Measurements from ENCODE around the gene ZBTB37. TPM values are rescaled to one million over a fixed set of nuclear protein-coding genes. Genes with fewer than 3 reads are reported as not detected.
"Not testable (repeated sequence)": the region's sequence is repeated elsewhere in the genome, so short reads cannot be mapped to it uniquely, and the experiment has no call there.

Gene ZBTB37
- total RNA-seq, 2 experiments from 2014 or later: 9.5 to 13.3 TPM

DNA sequence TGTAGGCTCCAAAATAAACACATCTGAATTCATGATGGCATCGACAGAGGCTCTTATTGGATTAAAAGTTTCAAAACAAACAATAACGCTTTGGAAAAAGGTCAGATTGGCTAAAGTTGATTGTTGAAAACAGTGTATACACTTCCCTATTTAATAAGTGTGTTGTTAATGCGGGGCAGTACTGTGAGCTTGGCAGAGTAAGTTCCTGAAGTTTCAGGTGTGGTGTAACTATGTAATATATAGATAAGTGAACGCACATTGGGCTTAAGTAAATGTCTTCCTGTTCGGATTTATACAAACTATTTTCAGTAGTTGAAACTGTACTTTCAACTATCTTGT is 810 bp downstream of the ZBTB37 start:
- Mint-ChIP-seq H3K27ac (peak overlapping the region; percentile 95), H3K9me3 (ENCODE audit: low read depth) (no peaks in the 10 kb centered on the region), H3K4me1 (peaks cover 62% of the 10 kb centered on the region), H3K36me3 (peaks cover 55% of the 10 kb centered on the region), H3K27me3 (no peaks in the 10 kb centered on the region), H3K4me3 (peak overlapping the region; percentile 89)
- CTCF ChIA-PET: interaction anchor here (1.0 to 1.7 kb wide), 4 partner anchors 45 to 438 kb away, joined by 3 to 7 read pairs (median 4); partner anchors contain the start of gene DARS2
- ATAC-seq (no peak), DNase-seq (no peak)

DNA sequence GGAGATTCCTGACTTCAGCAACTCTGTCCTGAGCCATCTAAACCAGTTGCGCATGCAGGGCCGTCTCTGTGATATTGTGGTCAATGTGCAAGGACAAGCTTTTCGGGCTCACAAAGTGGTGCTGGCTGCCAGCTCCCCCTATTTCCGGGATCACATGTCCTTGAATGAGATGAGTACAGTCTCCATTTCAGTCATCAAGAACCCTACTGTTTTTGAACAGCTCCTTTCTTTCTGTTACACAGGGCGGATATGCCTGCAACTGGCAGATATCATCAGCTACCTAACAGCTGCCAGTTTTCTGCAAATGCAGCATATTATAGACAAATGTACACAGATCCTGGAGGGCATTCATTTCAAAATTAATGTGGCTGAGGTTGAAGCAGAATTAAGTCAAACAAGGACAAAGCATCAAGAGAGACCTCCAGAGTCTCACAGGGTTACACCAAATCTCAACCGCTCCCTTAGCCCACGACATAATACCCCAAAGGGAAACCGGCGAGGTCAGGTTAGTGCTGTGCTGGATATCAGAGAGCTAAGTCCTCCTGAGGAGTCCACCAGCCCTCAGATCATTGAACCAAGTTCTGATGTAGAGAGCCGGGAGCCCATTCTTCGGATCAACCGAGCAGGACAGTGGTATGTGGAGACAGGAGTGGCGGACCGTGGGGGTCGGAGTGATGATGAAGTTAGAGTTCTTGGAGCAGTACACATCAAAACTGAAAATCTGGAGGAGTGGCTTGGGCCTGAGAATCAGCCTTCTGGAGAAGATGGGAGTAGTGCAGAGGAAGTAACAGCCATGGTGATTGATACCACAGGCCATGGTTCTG is 2.3 kb downstream of the ZBTB37 start:
- Mint-ChIP-seq H3K27ac (peak overlapping the region; percentile 95), H3K4me3 (peak overlapping the region; percentile 89), H3K9me3 (ENCODE audit: low read depth) (no peaks in the 10 kb centered on the region), H3K27me3 (no peaks in the 10 kb centered on the region), H3K4me1 (peaks cover 50% of the 10 kb centered on the region), H3K36me3 (peaks cover 45% of the 10 kb centered on the region)
- peak; percentile 82 for DNase-seq
- peak; percentile 8 for ATAC-seq
- CTCF ChIA-PET: interaction anchor here (0.6 to 1.7 kb wide), 4 partner anchors 10 to 285 kb away, joined by 3 to 7 read pairs (median 3); partner anchors contain the start of genes CENPL and DARS2

DNA sequence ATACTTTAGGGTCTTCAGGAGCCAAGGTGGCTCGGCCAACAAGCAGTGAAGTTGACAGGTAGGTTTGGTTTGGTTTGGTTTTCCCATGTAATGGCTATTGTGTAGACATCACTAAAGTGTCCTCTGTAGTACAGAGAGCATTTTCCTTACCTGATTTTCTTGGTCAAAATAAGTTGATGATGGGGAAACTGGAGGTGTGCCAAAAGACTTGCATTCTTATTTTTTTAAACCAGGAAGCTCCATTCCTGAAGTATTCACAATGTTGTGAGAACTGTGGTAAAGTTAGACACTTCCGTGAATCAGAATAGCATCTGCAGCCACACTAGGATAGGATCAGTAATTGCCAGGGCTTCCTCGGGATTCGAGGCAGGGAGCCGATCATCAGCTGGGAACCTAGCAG is 2.9 kb downstream of the ZBTB37 start:
- H3K9me3 Mint-ChIP-seq (ENCODE audit: low read depth): no peaks in the 10 kb centered on the region
- H3K27ac Mint-ChIP-seq: peak overlapping the region; percentile 95
- CTCF ChIA-PET: interaction anchor here (1.6 kb wide), 1 partner anchor 11 kb away, joined by 3 read pairs; no protein-coding TSS in a partner anchor
- ATAC-seq (no peak), DNase-seq (no peak)
- H3K4me3 Mint-ChIP-seq: peak overlapping the region; percentile 89
- peaks cover 43% of the 10 kb centered on the region for H3K36me3 Mint-ChIP-seq
- H3K4me1 Mint-ChIP-seq: peaks cover 43% of the 10 kb centered on the region
- H3K27me3 Mint-ChIP-seq: no peaks in the 10 kb centered on the region

DNA sequence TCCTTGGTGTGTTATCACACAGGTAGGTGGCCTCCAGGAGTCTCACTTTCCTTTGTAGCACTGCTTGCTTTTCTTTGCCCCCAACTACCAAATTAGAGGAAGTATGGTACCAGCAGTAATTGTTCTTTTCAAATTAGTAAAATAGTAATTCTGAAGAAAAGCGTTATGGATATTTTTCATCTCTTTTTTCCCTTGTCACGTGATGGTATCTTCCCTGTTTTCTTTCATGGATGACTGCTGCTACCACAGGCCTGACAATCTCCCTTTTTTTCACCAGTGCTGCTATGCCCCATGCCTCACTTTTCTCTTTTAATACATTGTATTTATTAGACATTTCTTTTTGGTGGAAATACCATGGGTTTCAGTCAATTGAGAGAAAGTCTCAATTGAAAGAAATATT is 3.3 kb downstream of the ZBTB37 start:
- peaks cover 41% of the 10 kb centered on the region for H3K4me1 Mint-ChIP-seq
- CTCF ChIA-PET: interaction anchor here (1.6 kb wide), 1 partner anchor 11 kb away, joined by 3 read pairs; no protein-coding TSS in a partner anchor
- H3K4me3 Mint-ChIP-seq: peak overlapping the region; percentile 89
- no peak for ATAC-seq
- no peaks in the 10 kb centered on the region for H3K27me3 Mint-ChIP-seq
- peak overlapping the region; percentile 95 for H3K27ac Mint-ChIP-seq
- DNase-seq: no peak
- no peaks in the 10 kb centered on the region for H3K9me3 Mint-ChIP-seq (ENCODE audit: low read depth)
- H3K36me3 Mint-ChIP-seq: peaks cover 40% of the 10 kb centered on the region

DNA sequence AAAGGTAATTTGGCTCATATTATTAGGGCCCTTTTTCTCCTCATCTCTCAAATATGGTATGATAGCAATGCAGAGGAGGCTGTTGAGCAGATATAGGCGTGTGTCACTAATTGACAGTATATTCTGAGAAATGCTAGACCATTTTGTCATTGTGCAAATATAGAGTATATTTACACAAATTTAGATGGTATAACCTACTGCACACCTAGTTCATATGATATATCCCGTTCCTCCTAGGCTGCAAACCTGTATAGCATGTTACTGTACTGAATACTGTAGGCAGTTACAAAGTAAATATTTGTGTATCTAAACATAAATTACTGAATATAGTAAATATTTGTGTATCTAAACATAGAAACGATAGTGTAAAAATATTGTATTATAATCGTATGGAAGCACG is 8.6 kb downstream of the ZBTB37 start:
- no peak for DNase-seq
- CTCF ChIA-PET: no interaction called here
- H3K27ac Mint-ChIP-seq: no peak overlapping the region
- H3K9me3 Mint-ChIP-seq (ENCODE audit: low read depth): no peaks in the 10 kb centered on the region
- no peak for ATAC-seq
- no peak overlapping the region for H3K4me3 Mint-ChIP-seq
- H3K4me1 Mint-ChIP-seq: peaks cover 11% of the 10 kb centered on the region
- peaks cover 40% of the 10 kb centered on the region for H3K36me3 Mint-ChIP-seq
- H3K27me3 Mint-ChIP-seq: no peaks in the 10 kb centered on the region

DNA sequence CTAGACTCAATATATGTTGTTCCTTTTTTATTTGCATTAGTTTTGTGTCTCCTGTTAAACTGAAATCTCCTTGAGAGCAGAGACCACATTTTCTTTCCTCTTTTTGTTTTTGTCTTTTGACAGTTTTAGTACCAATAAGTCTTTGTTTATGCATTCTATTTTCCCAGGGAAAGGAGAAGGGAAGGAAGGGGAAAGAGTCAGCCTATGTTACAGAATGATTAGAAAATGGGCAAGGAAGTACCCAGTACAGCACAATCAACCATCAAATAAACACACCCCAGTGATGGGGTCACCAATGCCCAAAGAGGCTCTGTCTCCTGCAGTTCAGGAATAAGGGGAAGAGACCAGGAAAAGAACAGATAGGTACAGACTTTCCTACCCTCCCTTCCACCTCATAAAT is 10.1 kb downstream of the ZBTB37 start:
- no peaks in the 10 kb centered on the region for H3K9me3 Mint-ChIP-seq (ENCODE audit: low read depth)
- no peaks in the 10 kb centered on the region for H3K27me3 Mint-ChIP-seq
- peaks cover 2% of the 10 kb centered on the region for H3K4me1 Mint-ChIP-seq
- no peak overlapping the region for H3K27ac Mint-ChIP-seq
- no peak overlapping the region for H3K4me3 Mint-ChIP-seq
- CTCF ChIA-PET: no interaction called here
- DNase-seq: no peak
- H3K36me3 Mint-ChIP-seq: peaks cover 35% of the 10 kb centered on the region
- ATAC-seq: no peak

DNA sequence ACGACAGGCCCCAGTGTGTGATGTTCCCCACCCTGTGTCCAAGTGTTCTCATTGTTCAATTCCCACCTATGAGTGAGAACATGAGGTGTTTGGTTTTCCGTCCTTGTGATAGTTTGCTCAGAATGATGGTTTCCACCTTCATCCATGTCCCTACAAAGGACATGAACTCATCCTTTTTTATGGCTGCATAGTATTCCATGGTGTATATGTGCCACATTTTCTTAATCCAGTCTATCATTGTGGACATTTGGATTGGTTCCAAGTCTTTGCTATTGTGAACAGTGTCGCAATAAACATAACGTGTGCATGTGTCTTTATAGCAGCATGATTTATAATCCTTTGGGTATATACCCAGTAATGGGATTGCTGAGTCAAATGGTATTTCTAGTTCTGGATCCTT is 12.9 kb downstream of the ZBTB37 start:
- H3K9me3 Mint-ChIP-seq (ENCODE audit: low read depth); H3K27me3 Mint-ChIP-seq; H3K27ac Mint-ChIP-seq; DNase-seq; H3K4me1 Mint-ChIP-seq; CTCF ChIA-PET; ATAC-seq; H3K4me3 Mint-ChIP-seq: not testable (repeated sequence)
- peaks cover 31% of the 10 kb centered on the region for H3K36me3 Mint-ChIP-seq

DNA sequence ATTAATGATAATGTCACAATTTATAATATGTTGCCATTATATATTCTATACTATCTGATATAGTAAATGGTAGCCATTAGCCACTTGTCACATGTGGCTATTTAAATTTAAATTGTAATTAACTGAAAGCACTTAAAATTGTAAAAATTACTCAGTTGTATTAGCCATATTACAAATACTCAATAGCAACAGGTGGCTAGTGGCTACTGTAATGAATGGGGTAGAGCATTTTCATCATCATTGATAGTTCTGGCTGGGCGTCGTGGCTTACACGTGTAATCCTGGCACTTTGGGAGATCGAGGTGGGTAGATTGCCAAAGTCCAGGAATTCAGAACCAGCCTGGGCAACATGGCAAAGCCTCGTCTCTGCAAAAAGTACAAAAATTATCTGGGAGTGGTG is 16.5 kb downstream of the ZBTB37 start:
- Mint-ChIP-seq H3K4me1 (peaks cover 21% of the 10 kb centered on the region), H3K27ac (no peak overlapping the region), H3K9me3 (ENCODE audit: low read depth) (no peaks in the 10 kb centered on the region), H3K36me3 (peaks cover 32% of the 10 kb centered on the region), H3K4me3 (no peak overlapping the region), H3K27me3 (no peaks in the 10 kb centered on the region)
- CTCF ChIA-PET: no interaction called here
- ATAC-seq (no peak), DNase-seq (no peak)

DNA sequence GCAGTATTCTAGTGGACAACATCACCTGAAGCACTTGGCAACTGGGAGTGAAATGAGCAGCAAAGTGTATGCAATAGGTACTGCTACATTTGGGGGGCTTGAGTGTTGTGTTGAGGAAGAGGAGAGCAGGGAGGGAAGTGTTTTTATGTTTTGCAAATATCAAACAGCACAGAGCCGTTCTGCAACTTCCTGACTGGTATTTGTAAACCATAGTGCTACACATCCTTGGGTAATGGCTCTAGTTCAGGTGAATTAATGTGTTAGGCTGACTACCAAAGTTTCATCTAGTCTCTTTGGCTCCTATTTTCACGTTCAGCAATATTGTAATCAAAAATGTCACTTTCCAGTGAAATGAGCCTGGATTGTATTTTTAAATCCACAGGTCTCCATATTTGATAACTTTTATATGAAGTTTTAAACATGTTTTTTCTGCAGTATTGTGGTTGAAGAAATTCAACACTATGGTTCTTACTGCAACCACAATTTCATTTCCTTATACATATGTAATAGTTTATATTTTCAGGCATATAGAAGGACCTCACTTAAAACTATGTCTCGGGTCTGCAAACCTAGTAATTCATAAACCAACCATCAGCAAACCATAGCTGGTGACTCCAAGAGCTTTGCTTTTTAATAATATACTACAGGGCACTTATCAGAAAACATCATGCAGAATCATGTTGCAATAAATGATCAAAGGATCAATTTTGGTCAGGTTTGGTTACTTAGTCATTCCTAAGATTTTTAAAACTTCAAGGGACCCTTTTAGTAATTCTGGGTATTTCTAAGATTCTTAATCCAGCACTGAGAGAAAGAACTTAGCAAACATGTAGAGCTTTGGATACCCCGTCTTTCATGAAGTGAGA is 18.8 kb downstream of the ZBTB37 start:
- CTCF ChIA-PET: no interaction called here
- Mint-ChIP-seq H3K27ac (peak overlapping the region; percentile 57), H3K4me3 (no peak overlapping the region), H3K4me1 (peaks cover 21% of the 10 kb centered on the region), H3K36me3 (peaks cover 33% of the 10 kb centered on the region), H3K9me3 (ENCODE audit: low read depth) (no peaks in the 10 kb centered on the region), H3K27me3 (no peaks in the 10 kb centered on the region)
- DNase-seq: no peak
- ATAC-seq: no peak

DNA sequence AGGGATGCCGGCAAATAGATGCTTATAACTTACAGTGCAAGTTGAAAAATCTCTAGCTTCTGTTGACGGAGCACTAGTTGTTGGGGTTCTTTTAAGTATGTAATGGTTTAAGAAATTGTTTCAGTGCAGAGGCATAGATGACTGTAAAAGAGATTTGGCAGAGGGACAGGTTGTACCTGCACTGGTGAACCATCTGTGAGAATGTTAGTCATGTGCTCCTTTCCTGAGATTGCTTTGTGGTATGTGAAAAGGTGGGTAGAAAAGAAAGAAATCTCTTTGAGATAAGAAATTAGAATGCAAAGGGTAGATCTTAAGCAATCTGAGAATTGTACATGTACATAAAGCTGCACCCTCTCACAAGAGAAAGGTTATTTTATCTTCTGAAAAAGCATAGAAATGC is 19.4 kb downstream of the ZBTB37 start:
- Mint-ChIP-seq H3K27ac (no peak overlapping the region), H3K36me3 (peaks cover 33% of the 10 kb centered on the region), H3K27me3 (no peaks in the 10 kb centered on the region), H3K9me3 (ENCODE audit: low read depth) (no peaks in the 10 kb centered on the region), H3K4me1 (peaks cover 21% of the 10 kb centered on the region), H3K4me3 (no peak overlapping the region)
- CTCF ChIA-PET: no interaction called here
- DNase-seq (no peak), ATAC-seq (no peak)

DNA sequence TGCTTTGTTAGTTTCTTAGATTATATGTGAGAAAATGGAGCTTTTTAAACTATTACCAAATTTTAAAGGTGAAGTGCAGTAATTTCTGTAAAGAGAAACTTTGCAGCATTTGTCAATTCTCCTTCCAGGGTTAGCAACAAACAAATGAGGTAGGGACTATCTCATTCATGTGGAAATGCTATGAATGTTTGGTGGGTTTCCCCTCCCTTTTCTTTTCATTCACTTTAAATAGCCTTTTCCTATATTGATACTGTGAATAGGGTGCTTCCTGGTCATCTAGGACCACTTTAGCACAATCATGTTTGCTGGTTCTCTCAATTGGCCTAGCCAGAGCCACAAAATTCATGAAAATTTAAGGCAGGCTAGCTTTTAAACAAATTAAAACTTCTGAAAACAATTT is 20.6 kb downstream of the ZBTB37 start:
- no peaks in the 10 kb centered on the region for H3K27me3 Mint-ChIP-seq
- H3K9me3 Mint-ChIP-seq (ENCODE audit: low read depth): no peaks in the 10 kb centered on the region
- CTCF ChIA-PET: interaction anchor here (0.9 kb wide), 1 partner anchor 71 kb away, joined by 3 read pairs; no protein-coding TSS in a partner anchor
- H3K4me1 Mint-ChIP-seq: peaks cover 21% of the 10 kb centered on the region
- no peak for ATAC-seq
- H3K36me3 Mint-ChIP-seq: peaks cover 36% of the 10 kb centered on the region
- H3K4me3 Mint-ChIP-seq: no peak overlapping the region
- DNase-seq: no peak
- no peak overlapping the region for H3K27ac Mint-ChIP-seq

DNA sequence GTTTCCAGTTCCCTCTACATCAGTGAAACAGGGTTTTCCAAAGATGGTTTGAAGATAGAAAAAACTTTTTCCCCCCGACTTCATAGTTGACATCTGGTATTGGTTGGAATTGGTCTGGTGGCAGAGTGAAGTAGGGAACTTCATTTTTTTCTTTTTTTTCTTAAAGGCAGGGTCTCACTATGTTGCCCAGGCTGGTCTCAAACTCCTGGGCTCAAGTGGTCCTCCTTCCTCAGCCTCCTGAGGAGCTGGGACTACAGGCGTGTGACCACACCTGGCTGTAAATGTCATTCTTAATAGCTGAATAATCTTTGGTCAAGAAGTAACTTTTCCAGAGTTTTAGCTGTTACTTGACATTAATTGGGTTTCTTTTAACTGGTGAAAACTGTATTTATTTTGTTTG is 21.7 kb downstream of the ZBTB37 start:
- CTCF ChIA-PET: interaction anchor here (0.9 to 1.0 kb wide), 2 partner anchors 14 to 70 kb away, joined by 3 read pairs; no protein-coding TSS in a partner anchor
- Mint-ChIP-seq H3K36me3 (peaks cover 43% of the 10 kb centered on the region), H3K9me3 (ENCODE audit: low read depth) (no peaks in the 10 kb centered on the region), H3K27me3 (no peaks in the 10 kb centered on the region), H3K4me3 (no peak overlapping the region), H3K27ac (no peak overlapping the region), H3K4me1 (peaks cover 21% of the 10 kb centered on the region)
- ATAC-seq: no peak
- DNase-seq: no peak

DNA sequence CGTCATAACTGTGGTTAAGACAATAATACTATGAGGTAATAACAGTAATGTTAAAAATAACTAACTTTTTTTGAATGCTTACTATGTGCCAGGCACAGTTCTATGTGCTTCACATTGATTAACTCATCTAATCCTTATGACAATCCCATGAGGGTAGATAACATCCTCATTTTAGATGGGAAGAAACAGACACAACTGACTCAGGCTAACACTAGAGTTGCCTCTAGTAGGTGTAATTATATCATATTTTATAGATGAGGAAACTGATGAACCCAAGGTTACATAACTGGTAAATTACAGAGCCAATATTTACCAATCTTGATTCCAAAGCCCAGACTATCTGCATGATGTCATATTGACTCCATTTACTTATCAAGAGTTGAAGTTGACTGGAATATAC is 25.4 kb downstream of the ZBTB37 start:
- Mint-ChIP-seq H3K27ac (no peak overlapping the region), H3K4me1 (no peaks in the 10 kb centered on the region), H3K36me3 (peaks cover 23% of the 10 kb centered on the region), H3K27me3 (no peaks in the 10 kb centered on the region), H3K4me3 (no peak overlapping the region), H3K9me3 (ENCODE audit: low read depth) (no peaks in the 10 kb centered on the region)
- ATAC-seq: no peak
- CTCF ChIA-PET: no interaction called here
- DNase-seq: no peak
